GM10847 (cell line): ENCODE data around the gene THADA.

Experiments
- POLR2A ChIP-seq: IDR thresholded peaks from 2 replicates; pipeline ENCODE4 v1.6.1; 2011; ENCODE audit not compliant: insufficient read length; ENCODE audit errors: extremely low read depth

Gene THADA

GRCh38 chr2:43324259-43325106 lies 271.4 kb downstream of the THADA start:
- TF ChIP-seq POLR2A, result no peak

- TF ChIP-seq POLR2A, result no peak
Measured at GRCh38 chr2:43323857-43324256, 272.0 kb downstream of the THADA start.

- no peak for TF ChIP-seq POLR2A
Measured at GRCh38 chr2:43321446-43321845, 274.4 kb downstream of the THADA start.

DNA sequence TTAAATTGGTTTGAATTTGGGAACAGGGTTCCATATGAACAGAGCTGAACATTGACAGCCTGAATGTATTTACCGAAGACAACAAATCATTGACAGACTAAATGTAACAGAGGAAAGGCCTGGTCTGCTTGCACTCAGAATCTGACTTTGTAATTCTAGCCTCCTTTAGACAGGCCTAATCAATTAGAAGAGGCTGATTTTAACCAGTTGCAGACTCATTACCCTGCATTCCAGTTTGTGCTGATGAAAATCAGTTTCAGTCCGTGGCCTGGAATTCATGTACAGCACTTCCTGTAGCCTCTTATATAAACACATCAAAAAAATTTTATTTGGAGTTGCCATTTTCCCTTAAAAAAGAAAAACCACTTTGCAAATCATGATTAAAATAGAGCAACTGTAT lies 276.3 kb downstream of the THADA start:
- TF ChIP-seq POLR2A, result no peak

DNA sequence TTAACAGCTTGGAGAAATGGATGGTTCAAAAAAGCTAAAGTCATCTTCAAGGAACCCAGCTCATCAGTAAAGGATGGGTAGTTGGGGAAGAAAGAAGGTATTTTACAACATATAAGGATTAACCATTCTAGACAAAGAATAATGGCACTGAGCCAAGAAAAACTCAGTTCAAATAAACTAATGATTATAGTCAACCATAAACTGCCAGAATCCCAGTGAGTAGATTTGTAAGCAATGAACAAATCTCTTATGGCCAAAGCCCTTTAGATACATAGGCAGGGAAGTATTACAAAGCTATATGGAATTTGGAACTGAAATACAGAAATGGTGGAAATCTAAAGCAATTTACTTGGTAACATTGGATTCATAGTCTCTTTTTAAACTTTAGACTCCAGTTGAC lies 277.0 kb downstream of the THADA start:
- no peak for TF ChIP-seq POLR2A

DNA sequence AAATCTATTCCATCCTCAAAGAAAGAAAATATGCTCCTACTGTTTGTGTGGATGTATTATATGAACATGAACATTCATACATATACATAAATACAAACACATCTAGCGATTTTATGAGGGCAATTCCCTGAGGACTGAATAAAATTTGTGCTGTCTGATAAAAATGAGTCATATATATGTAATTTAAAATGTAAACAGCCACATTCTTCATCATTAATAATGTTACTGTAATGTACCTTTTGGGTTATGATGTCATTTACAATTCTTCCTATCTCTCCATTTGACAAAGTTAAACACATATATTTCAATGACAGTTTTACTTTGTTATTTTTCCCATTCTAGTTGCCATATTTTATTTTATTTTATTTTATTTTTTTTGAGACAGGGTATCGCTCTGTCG lies 278.2 kb downstream of the THADA start:
- TF ChIP-seq POLR2A, result no peak

GRCh38 chr2:43317194-43317593 lies 278.6 kb downstream of the THADA start:
- no peak for TF ChIP-seq POLR2A

DNA sequence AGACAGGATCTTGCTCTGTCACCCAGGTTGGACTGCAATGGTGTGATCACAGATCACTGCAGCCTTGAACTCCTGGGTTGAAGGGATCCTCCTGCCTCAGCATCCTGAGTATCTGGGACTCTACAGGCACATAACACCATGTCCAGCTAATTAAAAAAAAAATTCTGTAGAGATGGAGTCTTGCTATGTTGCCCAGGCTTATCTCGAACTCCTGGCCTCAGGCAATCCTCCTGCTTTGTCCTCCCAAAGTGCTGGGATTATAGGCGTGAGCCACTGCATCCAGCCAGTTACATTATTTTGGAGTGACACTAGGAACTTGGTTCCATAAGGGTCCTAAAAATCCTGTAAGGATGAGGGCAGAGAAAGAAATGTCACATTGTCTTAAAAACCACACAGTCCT lies 280.4 kb downstream of the THADA start:
- TF ChIP-seq POLR2A, result no peak

- TF ChIP-seq POLR2A, result no peak
Measured at GRCh38 chr2:43314299-43314927, 281.4 kb downstream of the THADA start.

DNA sequence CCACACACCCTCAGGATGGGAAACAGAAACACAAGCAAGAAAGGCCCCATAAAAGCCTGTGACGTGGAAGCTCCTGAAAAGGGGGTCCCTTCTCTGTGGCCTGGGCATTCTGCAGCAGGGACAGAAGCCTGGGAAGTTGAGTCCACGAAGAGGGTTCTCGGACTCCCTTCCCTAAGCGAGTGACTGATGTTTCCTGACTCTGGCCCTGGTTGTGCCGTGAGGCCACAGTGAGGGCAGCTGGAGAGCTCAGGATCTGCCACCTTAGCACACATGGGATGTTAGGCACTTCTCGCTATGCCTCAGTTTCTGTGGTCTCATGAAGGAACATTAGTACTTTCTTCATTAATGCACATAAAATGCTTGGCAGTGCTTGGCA lies 282.2 kb downstream of the THADA start:
- TF ChIP-seq POLR2A, result no peak

GRCh38 chr2:43312755-43313641 lies 282.8 kb downstream of the THADA start:
- TF ChIP-seq POLR2A, result no peak

- no peak for TF ChIP-seq POLR2A
Measured at GRCh38 chr2:43311276-43311675, 284.6 kb downstream of the THADA start.

- no peak for TF ChIP-seq POLR2A
Measured at GRCh38 chr2:43309935-43310334, 285.9 kb downstream of the THADA start.

DNA sequence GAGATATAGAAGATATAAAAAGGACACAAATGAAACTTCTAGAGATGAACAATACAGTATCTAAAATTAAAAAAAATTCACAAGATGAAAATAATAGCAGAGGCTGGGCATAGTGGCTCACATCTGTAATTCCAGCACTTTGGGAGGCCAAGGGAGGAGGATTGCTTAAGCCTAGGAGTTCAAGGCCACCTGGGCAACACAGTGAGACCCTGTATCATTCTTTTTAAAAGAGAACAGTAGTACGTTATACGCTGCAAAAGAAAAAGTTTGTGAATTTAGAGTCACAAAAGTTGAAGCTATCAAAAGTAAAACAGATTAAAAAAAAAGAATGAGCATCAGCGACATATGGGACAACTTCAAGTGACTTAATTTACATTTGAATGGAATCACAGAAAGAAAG lies 287.9 kb downstream of the THADA start:
- no peak for TF ChIP-seq POLR2A

DNA sequence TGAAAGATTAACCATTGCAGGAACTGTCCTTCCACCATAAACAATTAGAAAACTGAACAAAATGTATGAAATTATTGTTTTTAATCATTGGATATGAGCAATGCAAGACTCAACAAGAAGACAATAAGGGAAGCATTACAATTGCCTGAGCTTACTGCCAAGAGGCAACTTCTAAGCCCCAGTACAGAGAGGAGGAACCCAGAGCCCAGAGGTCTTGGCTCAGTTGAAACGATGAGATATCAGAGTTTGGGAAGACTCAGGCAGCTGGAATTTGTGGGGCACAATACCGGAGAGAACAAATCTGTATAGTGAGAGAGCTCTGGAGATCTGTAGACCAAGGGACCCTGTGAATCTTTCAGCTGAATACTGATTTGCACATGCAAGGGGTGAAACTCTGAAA lies 288.8 kb downstream of the THADA start:
- TF ChIP-seq POLR2A, result no peak

DNA sequence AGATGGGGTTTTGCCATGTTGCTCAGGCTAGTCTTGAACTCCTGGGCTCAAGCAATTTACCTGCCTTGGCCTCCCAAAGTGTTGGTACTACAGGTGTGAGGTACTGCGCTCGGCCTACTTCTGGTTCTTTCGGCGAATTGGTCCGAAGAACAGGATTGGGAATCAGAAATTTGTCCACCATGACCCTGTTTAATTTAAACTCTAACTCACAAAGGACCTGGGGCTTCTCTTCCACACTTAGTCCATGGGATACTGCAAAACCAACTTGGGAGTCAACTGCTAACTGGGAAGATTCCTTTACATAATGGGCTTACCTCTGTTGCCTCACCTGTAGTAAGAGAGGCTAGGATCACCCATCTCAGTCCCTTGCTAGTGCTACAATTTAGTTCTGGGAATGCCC lies 289.6 kb downstream of the THADA start:
- TF ChIP-seq POLR2A, result no peak
